HG03175 (cell line): ENCODE measurements around the gene CPZ.

ENCODE experiments used
- ATAC-seq: cut with Tn5 transposase; IDR thresholded peaks from one replicate; pipeline ENCODE4 v1.9.1; 2021; ENCODE audit warnings: mild to moderate bottlenecking, moderate library complexity; ENCODE audit not compliant: unreplicated experiment

Gene CPZ

GRCh38 chr4:8579526-8580320, 12.8 kb upstream of the CPZ start:
- ATAC-seq: no peak

GRCh38 chr4:8580321-8581093, 12.1 kb upstream of the CPZ start, which contains the start of gene GPR78:
Gene GPR78 (plus strand): TSS chr4:8580392. CDS start chr4:8580983, 591 bp downstream.
- ATAC-seq: no peak

GRCh38 chr4:8581094-8581861, 11.3 kb upstream of the CPZ start:
- no peak for ATAC-seq

GRCh38 chr4:8582016-8582415, 10.5 kb upstream of the CPZ start:
- no peak for ATAC-seq

- ATAC-seq: no peak
Observed at GRCh38 chr4:8582436-8582835, 10.1 kb upstream of the CPZ start.

GRCh38 chr4:8582941-8583654, 9.5 kb upstream of the CPZ start:
- no peak for ATAC-seq

- ATAC-seq: no peak
Observed at GRCh38 chr4:8583655-8584025, 8.9 kb upstream of the CPZ start.

GRCh38 chr4:8585186-8585585, 7.4 kb upstream of the CPZ start:
- ATAC-seq: no peak

- no peak for ATAC-seq
Observed at GRCh38 chr4:8585721-8586212, 6.8 kb upstream of the CPZ start.

GRCh38 chr4:8586246-8586645, 6.3 kb upstream of the CPZ start:
- ATAC-seq: no peak

GRCh38 chr4:8586671-8587468, 5.7 kb upstream of the CPZ start:
- ATAC-seq: no peak

GRCh38 chr4:8587469-8588195, 4.9 kb upstream of the CPZ start:
- no peak for ATAC-seq

- no peak for ATAC-seq
Observed at GRCh38 chr4:8588196-8588470, 4.4 kb upstream of the CPZ start.

- ATAC-seq: no peak
Observed at GRCh38 chr4:8589336-8589735, 3.2 kb upstream of the CPZ start.

GRCh38 chr4:8589823-8590545, 2.6 kb upstream of the CPZ start:
- ATAC-seq: no peak

GRCh38 chr4:8590546-8590880, 2.1 kb upstream of the CPZ start:
- ATAC-seq: no peak

- no peak for ATAC-seq
Observed at GRCh38 chr4:8591114-8591513, 1.5 kb upstream of the CPZ start.

- no peak for ATAC-seq
Observed at GRCh38 chr4:8591626-8592365, 769 bp upstream of the CPZ start.
